ENCODE results near the gene NOS1AP.

NOS1AP gene

GRCh38 chr1:162372159-162373071 lies 302.9 kb downstream of the NOS1AP start:
- DNase-seq, result no peak

GRCh38 chr1:162373072-162373427 lies 303.6 kb downstream of the NOS1AP start:
- DNase-seq, result no peak

GRCh38 chr1:162373541-162374260 lies 304.2 kb downstream of the NOS1AP start:
- no peak for DNase-seq

- DNase-seq, result no peak
Measured at GRCh38 chr1:162374406-162374805, 304.9 kb downstream of the NOS1AP start.

- DNase-seq, result no peak
Measured at GRCh38 chr1:162375463-162375862, 306.0 kb downstream of the NOS1AP start.

GRCh38 chr1:162376691-162377090 lies 307.2 kb downstream of the NOS1AP start, which contains the start of gene SPATA46:
Gene SPATA46, minus strand, starts transcription at chr1:162376854. Its CDS starts 64 bp downstream, at chr1:162376790.
- DNase-seq, result no peak

GRCh38 chr1:162380061-162380846 lies 310.8 kb downstream of the NOS1AP start:
- DNase-seq, result no peak

GRCh38 chr1:162381383-162381782 lies 311.9 kb downstream of the NOS1AP start, which contains the start of gene C1orf226:
Gene C1orf226, plus strand, starts transcription at chr1:162381728. Its CDS starts 174 bp downstream, at chr1:162381902.
- DNase-seq, result no peak

GRCh38 chr1:162381941-162382750 lies 312.7 kb downstream of the NOS1AP start:
- DNase-seq, result no peak

- DNase-seq, result no peak
Measured at GRCh38 chr1:162383091-162383490, 313.6 kb downstream of the NOS1AP start.

GRCh38 chr1:162383516-162383915 lies 314.0 kb downstream of the NOS1AP start:
- no peak for DNase-seq

GRCh38 chr1:162384116-162384515 lies 314.6 kb downstream of the NOS1AP start:
- DNase-seq, result no peak

GRCh38 chr1:162384601-162385279 lies 315.2 kb downstream of the NOS1AP start:
- no peak for DNase-seq

GRCh38 chr1:162385280-162385623 lies 315.8 kb downstream of the NOS1AP start:
- no peak for DNase-seq

- no peak for DNase-seq
Measured at GRCh38 chr1:162385702-162386101, 316.2 kb downstream of the NOS1AP start.

GRCh38 chr1:162386292-162387225 lies 317.1 kb downstream of the NOS1AP start:
- no peak for DNase-seq

- DNase-seq, result no peak
Measured at GRCh38 chr1:162387226-162388082, 318.0 kb downstream of the NOS1AP start.

GRCh38 chr1:162388083-162388594 lies 318.6 kb downstream of the NOS1AP start:
- DNase-seq, result no peak

- DNase-seq, result no peak
Measured at GRCh38 chr1:162388615-162389014, 319.1 kb downstream of the NOS1AP start.

Data from stimulated activated CD8-positive, alpha-beta memory T cell treated with anti-CD3 and anti-CD28 coated beads, Interleukin-4, amount 100 ng/mL, for 48 hours (primary cell).